Activated T-helper 2 cell treated with anti-CD3 and anti-CD28 coated beads, Interferon-gamma antibody, Interleukin-2, Interleukin-4, amounts not matched to agents 10 μg/mL and 5 μg/mL and 100 μg/mL, durations not matched to agents 14 hours and 24 hours and 36 hours (primary cell): Measurements from ENCODE around the gene GOLPH3L. TPM values are rescaled to one million over a fixed set of nuclear protein-coding genes. Genes with fewer than 3 reads are reported as not detected.
"Not testable (repeated sequence)": the region's sequence is repeated elsewhere in the genome, so short reads cannot be mapped to it uniquely, and the experiment has no call there.

Experiments
- DNase-seq: peaks from one replicate; pipeline ENCODE4 v3.0.0; 2021; ENCODE audit warnings: low spot score
- H3K27ac Mint-ChIP-seq: one replicate; pipeline ENCODE4 v1.8.0; 2021; ENCODE audit warnings: mixed read lengths
- H3K27me3 Mint-ChIP-seq: one replicate; pipeline ENCODE4 v1.8.0; 2021; ENCODE audit warnings: low read depth, mixed read lengths
- H3K36me3 Mint-ChIP-seq: one replicate; pipeline ENCODE4 v1.8.0; 2021; ENCODE audit warnings: low read depth, mixed read lengths
- H3K4me1 Mint-ChIP-seq: one replicate; pipeline ENCODE4 v1.8.0; 2021; ENCODE audit warnings: low read depth, mixed read lengths
- H3K4me3 Mint-ChIP-seq: one replicate; pipeline ENCODE4 v1.8.0; 2021; ENCODE audit warnings: low read depth, mild to moderate bottlenecking, moderate library complexity, mixed read lengths
- H3K9me3 Mint-ChIP-seq: one replicate; pipeline ENCODE4 v1.8.0; 2021; ENCODE audit warnings: mixed read lengths
- intact Hi-C: fragments of 100-400 bp; cut with micrococcal nuclease; formaldehyde crosslinking; loops from one replicate; pipeline ENCODE4 v1.15.1; 2023
- total RNA-seq: library from RNA; stranded (reverse); gene quantifications from 2 replicates; pipeline ENCODE4 v1.2.3, GENCODE V29; 2022

Gene GOLPH3L
- total RNA-seq, 1 donor from 2014 or later = 22.4 TPM

DNA sequence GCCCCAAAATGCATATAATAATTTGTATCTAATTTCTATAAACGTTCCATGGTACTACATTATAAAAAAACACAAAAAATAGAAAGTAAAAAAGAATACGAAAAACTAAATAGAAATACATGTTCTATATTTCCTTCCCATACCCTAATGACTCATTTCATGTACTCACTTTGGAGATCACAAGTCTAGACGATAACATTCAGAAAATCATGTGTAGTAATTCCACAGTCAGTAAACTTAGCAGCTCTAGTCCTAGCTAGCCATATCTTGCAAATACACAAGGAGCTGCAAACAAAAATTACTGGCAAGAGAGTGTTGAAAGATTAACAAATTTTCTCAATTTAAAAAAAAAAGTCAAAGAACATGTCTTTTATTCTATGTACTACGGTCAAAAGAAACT, 1.4 kb downstream of the GOLPH3L start:
- Mint-ChIP-seq H3K27me3 (peaks cover 3% of the 10 kb centered on the region), H3K36me3 (peaks cover 28% of the 10 kb centered on the region), H3K9me3 (no peaks in the 10 kb centered on the region), H3K4me1 (peaks cover 19% of the 10 kb centered on the region), H3K27ac (no peak overlapping the region), H3K4me3 (no peak overlapping the region)
- DNase-seq = no peak
- intact Hi-C loops = loop anchor here (5.0 kb wide), 1 partner anchor 67 kb away; no protein-coding TSS in a partner anchor

DNA sequence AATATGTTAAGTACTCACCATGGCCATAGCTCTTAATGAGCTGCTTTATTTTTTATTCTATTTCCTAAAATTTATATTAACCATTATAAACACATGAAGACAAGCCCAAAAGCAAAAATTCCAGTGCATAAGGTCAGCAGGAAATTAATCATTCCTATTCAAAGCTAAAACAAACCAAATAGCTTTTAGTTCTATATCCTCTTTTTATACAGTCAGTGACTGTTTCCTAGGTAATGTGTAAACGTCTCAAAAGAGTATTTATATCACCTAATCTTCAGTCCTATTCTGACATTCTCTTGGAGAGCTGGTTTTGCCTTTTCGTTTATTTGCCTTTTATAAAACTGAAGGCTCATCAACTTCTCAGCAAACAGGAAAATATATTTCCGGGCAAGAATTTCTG, 4.2 kb downstream of the GOLPH3L start:
- Mint-ChIP-seq H3K27me3 (no peaks in the 10 kb centered on the region), H3K4me3 (no peak overlapping the region), H3K9me3 (no peaks in the 10 kb centered on the region), H3K27ac (no peak overlapping the region), H3K4me1 (peaks cover 15% of the 10 kb centered on the region), H3K36me3 (peaks cover 40% of the 10 kb centered on the region)
- intact Hi-C loops = no loop called here
- DNase-seq = no peak

DNA sequence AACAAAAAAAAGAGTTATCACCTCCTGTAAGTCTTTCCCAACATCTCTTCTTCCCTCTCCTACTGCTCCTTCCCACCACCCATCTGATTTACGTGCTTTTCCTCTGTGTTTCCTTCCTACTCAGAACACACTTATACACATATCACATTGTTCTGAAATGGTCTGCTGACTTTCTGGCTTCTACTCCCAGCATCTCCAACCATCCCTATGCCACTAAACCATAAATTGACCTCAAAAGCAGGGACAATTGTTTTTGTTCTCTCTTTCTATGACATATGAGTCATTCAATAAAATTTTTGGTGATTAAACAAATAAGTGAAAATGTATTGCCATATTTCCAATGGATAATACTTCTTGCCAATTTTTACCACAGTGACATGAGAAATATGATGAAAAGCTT, 8.2 kb downstream of the GOLPH3L start:
- H3K36me3 Mint-ChIP-seq = peaks cover 27% of the 10 kb centered on the region
- peaks cover 6% of the 10 kb centered on the region for H3K4me1 Mint-ChIP-seq
- H3K9me3 Mint-ChIP-seq = no peaks in the 10 kb centered on the region
- no peak for DNase-seq
- intact Hi-C loops = no loop called here
- H3K27me3 Mint-ChIP-seq = no peaks in the 10 kb centered on the region
- no peak overlapping the region for H3K27ac Mint-ChIP-seq
- H3K4me3 Mint-ChIP-seq = no peak overlapping the region

DNA sequence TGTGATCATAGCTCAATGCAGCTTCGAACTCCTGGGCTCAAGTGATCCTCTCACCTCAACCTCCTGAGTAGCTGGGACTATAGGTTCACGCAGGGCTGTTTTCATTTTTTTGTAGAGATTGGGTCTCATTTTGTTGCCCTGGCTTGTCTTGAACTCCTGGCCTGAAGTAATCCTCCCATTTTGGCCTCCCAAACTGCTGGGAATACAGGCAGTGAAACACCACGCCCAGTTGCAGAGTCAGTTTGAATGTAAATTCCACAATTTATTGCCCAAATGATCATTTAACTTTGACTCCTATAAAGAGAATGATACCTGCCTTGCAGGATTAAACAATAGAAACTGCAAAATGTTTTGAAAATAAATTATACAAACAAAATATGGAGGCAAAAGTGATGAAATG, 10.7 kb downstream of the GOLPH3L start:
- Mint-ChIP-seq H3K36me3 (peaks cover 26% of the 10 kb centered on the region), H3K27me3 (no peaks in the 10 kb centered on the region), H3K4me1 (peaks cover 4% of the 10 kb centered on the region), H3K27ac (no peak overlapping the region), H3K4me3 (no peak overlapping the region), H3K9me3 (no peaks in the 10 kb centered on the region)
- intact Hi-C loops = no loop called here
- DNase-seq = no peak

DNA sequence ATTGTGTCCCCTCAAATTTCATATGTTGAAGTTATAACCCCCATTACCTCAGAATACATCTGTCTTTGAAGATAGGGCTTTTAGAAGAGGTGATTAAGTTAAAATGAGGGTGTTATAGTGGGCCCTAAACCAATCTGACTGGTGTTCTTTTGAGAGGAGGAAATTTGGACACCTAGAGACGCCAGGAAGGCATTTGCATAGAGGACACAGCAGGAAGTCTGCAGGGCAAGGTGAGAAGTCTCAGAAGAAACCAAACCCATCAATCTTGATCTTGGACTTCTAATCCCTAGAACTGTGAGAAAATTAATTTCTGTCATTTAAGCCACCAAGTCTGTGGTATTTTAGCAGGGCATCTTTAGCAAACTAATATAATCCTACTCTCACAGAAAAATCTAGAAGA, 13.0 kb downstream of the GOLPH3L start:
- H3K27ac Mint-ChIP-seq = no peak overlapping the region
- no peak for DNase-seq
- intact Hi-C loops = no loop called here

DNA sequence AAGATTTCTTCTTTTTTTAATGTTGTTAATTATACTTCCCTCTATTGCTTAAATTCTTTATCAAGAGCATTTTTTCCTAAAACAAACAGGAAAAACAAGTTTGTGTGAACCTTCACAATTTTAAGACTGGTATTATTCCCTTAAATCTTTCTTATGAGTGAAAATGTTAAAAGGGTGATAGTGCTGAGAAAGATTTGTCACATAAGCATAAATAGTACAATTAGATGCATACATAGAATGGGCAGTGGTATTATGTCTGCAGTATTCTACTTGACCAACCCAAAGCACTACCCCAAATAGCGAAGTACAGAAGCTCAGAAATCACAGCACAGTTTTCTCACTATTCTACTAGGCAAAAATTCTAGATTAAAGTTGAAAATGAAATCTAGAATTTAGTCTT, 18.0 kb downstream of the GOLPH3L start:
- Mint-ChIP-seq H3K27me3 (no peaks in the 10 kb centered on the region), H3K27ac (no peak overlapping the region), H3K9me3 (no peaks in the 10 kb centered on the region), H3K4me3 (no peak overlapping the region), H3K36me3 (peaks cover 23% of the 10 kb centered on the region), H3K4me1 (peaks cover 14% of the 10 kb centered on the region)
- intact Hi-C loops = no loop called here
- no peak for DNase-seq

More for the DNA sequence above, 13.0 kb downstream of the GOLPH3L start:
- Mint-ChIP-seq H3K4me1 (peaks cover 6% of the 10 kb centered on the region), H3K36me3 (peaks cover 23% of the 10 kb centered on the region), H3K27me3 (no peaks in the 10 kb centered on the region), H3K9me3 (no peaks in the 10 kb centered on the region), H3K4me3 (no peak overlapping the region)

DNA sequence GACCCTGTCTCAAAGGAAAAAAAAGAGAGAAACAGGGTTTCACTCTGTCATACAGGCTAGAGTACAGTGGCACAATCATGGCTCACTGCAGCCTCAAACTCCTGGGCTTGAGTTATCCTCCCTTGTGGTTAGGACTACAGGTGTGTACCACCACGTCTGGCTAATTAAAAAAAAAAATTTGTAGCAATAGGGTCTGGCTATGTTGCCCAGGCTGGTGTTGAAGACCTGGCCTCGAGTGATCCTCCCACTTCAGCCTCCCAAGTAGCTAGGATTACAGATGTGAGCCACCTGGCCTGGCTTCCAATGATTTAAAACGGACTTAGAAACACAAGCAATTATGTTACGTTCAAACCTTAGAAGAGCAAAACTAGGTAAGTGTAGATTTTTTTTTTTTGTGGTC, 22.1 kb downstream of the GOLPH3L start:
- intact Hi-C loops = no loop called here
- Mint-ChIP-seq H3K27ac (no peak overlapping the region), H3K4me1 (peaks cover 9% of the 10 kb centered on the region), H3K27me3 (no peaks in the 10 kb centered on the region), H3K36me3 (peaks cover 15% of the 10 kb centered on the region), H3K9me3 (no peaks in the 10 kb centered on the region), H3K4me3 (no peak overlapping the region)
- no peak for DNase-seq

DNA sequence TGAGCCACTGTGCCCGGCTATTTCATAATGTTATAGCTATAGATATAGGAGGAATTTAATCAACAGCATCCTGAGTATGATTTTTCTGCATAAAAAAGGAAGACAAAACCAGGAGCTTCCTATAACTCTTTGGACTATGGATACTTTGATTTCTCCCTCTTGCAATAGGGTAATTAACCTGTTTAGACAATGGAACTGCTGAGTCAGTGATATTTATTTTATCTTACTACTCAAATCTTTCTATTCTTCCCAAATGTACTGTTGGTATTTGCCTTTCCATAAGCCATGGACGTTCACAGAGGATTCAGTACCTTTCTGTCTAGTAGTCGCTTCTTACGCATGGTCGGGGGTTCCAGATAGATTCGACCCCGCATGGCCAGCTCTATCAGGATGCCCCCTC, 33.6 kb downstream of the GOLPH3L start:
- H3K4me1 Mint-ChIP-seq = peaks cover 5% of the 10 kb centered on the region
- H3K4me3 Mint-ChIP-seq = no peak overlapping the region
- intact Hi-C loops = no loop called here
- H3K36me3 Mint-ChIP-seq = peaks cover 35% of the 10 kb centered on the region
- H3K27ac Mint-ChIP-seq = no peak overlapping the region
- H3K9me3 Mint-ChIP-seq = no peaks in the 10 kb centered on the region
- no peaks in the 10 kb centered on the region for H3K27me3 Mint-ChIP-seq
- DNase-seq = no peak

DNA sequence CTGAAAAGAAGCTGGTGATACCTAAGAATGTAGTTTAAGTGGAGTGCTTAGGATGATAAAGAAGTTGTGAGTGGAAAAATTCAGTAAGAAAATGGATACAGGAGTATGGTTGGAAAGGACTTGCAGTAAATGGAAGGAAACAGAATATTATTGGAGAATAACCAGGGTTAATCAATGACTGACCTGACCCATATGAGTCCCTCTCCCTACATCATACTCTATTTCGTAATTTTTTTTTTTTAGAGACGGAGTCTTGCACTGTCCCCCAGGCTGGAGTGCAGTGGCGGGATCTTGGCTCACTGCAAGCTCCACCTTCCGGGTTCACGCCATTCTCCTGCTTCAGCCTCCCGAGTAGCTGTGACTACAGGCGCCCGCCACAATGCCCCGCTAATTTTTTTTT, 34.1 kb downstream of the GOLPH3L start:
- H3K27ac Mint-ChIP-seq = no peak overlapping the region
- no peak for DNase-seq
- intact Hi-C loops = no loop called here

DNA sequence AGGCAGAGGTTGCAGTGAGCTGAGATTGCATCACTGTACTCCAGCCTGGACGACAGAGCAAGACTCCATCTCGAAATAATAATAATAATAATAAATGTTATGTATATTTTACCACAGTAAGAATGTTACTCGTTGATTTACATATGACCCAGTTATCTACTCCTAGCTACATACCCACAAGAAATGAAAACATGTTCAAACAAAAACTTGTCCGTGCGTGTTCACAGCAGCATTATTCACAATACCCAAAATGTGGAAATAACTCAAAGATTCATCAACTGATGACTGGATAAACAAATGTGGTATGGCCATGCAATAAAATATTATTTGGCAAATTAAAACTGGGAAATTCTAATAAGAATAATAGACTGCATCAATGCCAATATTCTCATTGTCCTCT, 35.8 kb downstream of the GOLPH3L start:
- Mint-ChIP-seq H3K27ac (no peak overlapping the region), H3K9me3 (no peaks in the 10 kb centered on the region), H3K4me1 (peaks cover 5% of the 10 kb centered on the region), H3K27me3 (no peaks in the 10 kb centered on the region), H3K36me3 (peaks cover 29% of the 10 kb centered on the region), H3K4me3 (no peak overlapping the region)
- no peak for DNase-seq
- intact Hi-C loops = no loop called here

More for the DNA sequence above, 34.1 kb downstream of the GOLPH3L start:
- Mint-ChIP-seq H3K9me3 (no peaks in the 10 kb centered on the region), H3K36me3 (peaks cover 33% of the 10 kb centered on the region), H3K4me3 (no peak overlapping the region), H3K27me3 (no peaks in the 10 kb centered on the region), H3K4me1 (peaks cover 5% of the 10 kb centered on the region)

DNA sequence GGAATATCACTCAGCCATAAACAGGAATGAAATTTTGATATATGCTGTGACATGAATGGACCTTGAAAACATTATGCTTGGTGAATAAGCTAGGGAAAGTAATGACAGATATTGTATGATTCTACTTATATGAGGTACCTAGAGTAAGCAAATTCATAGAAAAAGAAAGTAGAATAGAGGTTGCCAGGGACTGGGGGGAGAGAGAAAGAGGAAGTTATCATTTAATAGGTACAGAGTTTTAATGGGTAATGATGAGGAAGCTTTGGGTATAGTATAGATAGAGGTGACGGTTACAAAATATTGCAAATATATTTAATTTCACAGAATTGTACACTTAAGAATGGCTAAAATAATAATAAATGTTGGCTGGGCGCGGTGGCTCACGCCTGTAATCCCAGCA, 36.4 kb downstream of the GOLPH3L start:
- Mint-ChIP-seq H3K4me3 (no peak overlapping the region), H3K36me3 (peaks cover 29% of the 10 kb centered on the region), H3K9me3 (no peaks in the 10 kb centered on the region), H3K4me1 (peaks cover 2% of the 10 kb centered on the region), H3K27me3 (no peaks in the 10 kb centered on the region), H3K27ac (no peak overlapping the region)
- intact Hi-C loops = no loop called here
- no peak for DNase-seq

DNA sequence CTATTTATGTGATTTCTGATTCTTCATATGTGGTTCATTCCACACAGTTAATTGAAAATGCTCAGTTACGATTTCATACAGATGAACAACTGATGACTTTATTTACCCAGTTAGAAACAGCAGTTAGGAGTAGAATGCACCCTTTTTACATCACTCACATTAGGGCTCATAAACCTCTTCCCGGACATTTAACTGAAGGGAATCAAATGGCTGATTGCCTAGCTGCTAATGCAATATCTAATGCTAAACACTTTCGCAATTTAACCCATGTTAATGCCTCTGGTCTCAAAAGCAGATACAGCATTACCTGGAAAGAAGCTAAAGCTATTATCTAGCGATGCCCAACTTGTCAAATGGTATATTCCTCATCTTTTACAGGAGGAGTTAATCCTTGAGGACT, 39.9 kb downstream of the GOLPH3L start:
- H3K36me3 Mint-ChIP-seq = peaks cover 23% of the 10 kb centered on the region
- intact Hi-C loops = not testable (repeated sequence)

DNA sequence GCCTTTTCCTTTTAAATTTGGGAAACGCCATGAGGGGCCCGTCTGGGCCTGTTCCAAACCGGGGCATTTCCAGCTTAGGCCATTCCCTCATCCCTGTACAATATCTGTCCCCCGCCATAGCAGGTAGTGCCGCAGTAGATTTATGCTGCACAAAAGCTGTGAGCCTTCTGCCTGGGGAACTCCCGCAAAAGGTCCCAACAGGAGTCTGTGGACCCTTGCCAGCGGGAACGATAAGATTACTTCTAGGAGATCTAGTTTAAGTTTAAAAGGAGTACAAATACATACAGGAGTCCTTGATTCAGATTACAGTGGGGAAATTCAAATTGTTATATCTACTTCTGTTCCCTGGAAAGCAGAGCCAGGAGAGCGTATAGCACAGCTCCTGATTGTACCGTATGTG, 42.3 kb downstream of the GOLPH3L start:
- H3K27ac Mint-ChIP-seq, H3K4me1 Mint-ChIP-seq, H3K27me3 Mint-ChIP-seq, H3K9me3 Mint-ChIP-seq, H3K4me3 Mint-ChIP-seq, DNase-seq, intact Hi-C loops: not testable (repeated sequence)
- H3K36me3 Mint-ChIP-seq = peaks cover 18% of the 10 kb centered on the region

More for the DNA sequence above, 39.9 kb downstream of the GOLPH3L start:
- DNase-seq, H3K27ac Mint-ChIP-seq, H3K9me3 Mint-ChIP-seq, H3K4me3 Mint-ChIP-seq, H3K27me3 Mint-ChIP-seq, H3K4me1 Mint-ChIP-seq: not testable (repeated sequence)

DNA sequence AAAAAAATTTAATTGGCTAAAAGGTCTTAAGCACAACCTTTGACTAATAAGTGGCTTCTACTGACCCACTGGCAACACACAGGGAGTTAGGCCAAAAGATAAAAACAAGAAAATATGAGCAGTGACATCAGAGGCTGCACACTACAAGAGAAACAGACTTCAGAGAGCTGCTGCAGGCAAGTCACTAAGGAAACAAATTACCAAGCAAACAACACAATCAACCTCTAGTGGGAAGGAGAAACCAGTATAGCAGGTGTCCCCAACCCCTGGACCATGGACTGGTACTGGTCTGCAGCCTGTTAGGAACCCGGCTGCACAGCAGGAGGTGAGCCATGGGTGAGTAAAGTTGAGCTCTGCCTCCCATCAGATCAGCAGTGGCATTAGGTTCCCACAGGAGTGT, 46.8 kb downstream of the GOLPH3L start:
- H3K4me3 Mint-ChIP-seq = no peak overlapping the region
- no peaks in the 10 kb centered on the region for H3K27me3 Mint-ChIP-seq
- DNase-seq = no peak
- H3K27ac Mint-ChIP-seq = no peak overlapping the region
- no peaks in the 10 kb centered on the region for H3K4me1 Mint-ChIP-seq
- peaks cover 29% of the 10 kb centered on the region for H3K36me3 Mint-ChIP-seq
- H3K9me3 Mint-ChIP-seq = no peaks in the 10 kb centered on the region
- intact Hi-C loops = no loop called here
